Stimulated activated CD4-positive, alpha-beta T cell treated with anti-CD3 and anti-CD28 coated beads, Interleukin-2, amount 100 ng/mL, for 4 hours (primary cell): ENCODE results near the gene NOTCH2NLA.
"Not testable (repeated sequence)": the region's sequence is repeated elsewhere in the genome, so short reads cannot be mapped to it uniquely, and the experiment has no call there.

Experiments
- DNase-seq: peaks from one replicate; pipeline ENCODE4 v3.0.0-alpha.2; 2020; ENCODE audit warnings: low read depth

The NOTCH2NLA gene

DNA sequence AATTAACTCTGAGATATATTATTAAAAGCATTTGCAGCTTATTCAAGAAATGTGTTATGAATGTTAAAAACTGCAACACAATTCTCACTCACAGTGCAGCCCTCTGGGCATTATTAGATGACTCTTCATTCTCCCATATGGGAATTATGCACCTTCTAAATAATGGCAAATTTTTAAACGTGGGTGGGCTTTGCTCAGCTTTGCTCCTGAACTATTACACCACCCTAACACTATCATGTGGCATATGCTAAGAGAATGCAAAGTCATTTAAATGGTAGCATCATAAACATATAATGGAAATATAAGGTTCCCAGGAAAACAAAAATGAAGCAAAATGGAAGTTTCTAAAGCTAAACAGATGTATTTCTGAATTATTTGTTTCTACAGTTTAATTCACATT lies 61.5 kb downstream of the NOTCH2NLA start:
- DNase-seq: not testable (repeated sequence)

DNA sequence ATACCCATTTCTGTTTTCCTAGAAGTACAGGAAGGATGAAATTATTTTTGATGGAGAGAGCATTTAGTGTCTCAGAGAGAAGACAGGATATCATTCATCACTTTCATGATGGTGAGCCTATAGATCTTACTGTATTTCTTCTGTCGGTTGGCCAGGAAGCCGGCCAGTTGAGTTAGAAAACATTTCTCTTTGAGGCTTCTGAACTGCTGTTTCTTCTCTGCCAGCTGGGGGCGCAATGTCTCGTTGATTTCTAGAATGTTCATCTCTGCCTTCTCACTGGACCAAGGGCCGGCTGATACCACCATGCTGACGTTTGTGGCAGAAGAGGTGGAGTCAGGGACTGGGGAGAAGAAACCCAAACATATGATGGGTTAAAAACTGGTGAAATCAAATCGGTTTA lies 84.4 kb downstream of the NOTCH2NLA start, which contains the start of gene NBPF10:
Gene NBPF10 (minus strand): TSS at position 340 of the 400 bp plus-strand sequence. CDS start 35 bp downstream, at position 305.
- DNase-seq: not testable (repeated sequence)
